OCI-LY1 (cell line): ENCODE results near the gene TYRP1.
A peak's percentile ranks its signal among the peaks of the same experiment; 100 is the strongest.

Experiments used
- H2AFZ ChIP-seq: fragments of 200-600 bp; sonication (generic), shearing (Covaris generic); 2 replicates; pipeline ENCODE4 v1.6.0; 2014; ENCODE audit warnings: antibody characterized with exemption, mild to moderate bottlenecking, low read length
- H3F3A ChIP-seq: fragments of 200-600 bp; sonication (generic), shearing (Covaris generic); 2 replicates; pipeline ENCODE4 v1.6.0; 2014; ENCODE audit warnings: mild to moderate bottlenecking, antibody characterized with exemption, low read length, moderate library complexity; ENCODE audit not compliant: insufficient read depth
- H3K27ac ChIP-seq: fragments of 200-600 bp; sonication (generic); 2 replicates; pipeline ENCODE4 v1.5.1; 2014; ENCODE audit warnings: low read length, mixed run types, mild to moderate bottlenecking, low read depth; ENCODE audit not compliant: poor library complexity, severe bottlenecking
- H3K27me3 ChIP-seq: fragments of 200-600 bp; sonication (generic); 2 replicates; pipeline ENCODE4 v1.6.0; 2014; ENCODE audit warnings: antibody characterized with exemption, mild to moderate bottlenecking, low read length, moderate library complexity; ENCODE audit not compliant: insufficient read depth
- H3K36me3 ChIP-seq: fragments of 200-600 bp; sonication (generic); 2 replicates; pipeline ENCODE4 v1.6.1; 2014; ENCODE audit warnings: mild to moderate bottlenecking, antibody characterized with exemption, low read length, moderate library complexity, mixed read lengths; ENCODE audit not compliant: insufficient read depth
- H3K4me1 ChIP-seq: fragments of 200-600 bp; sonication (generic); 2 replicates; pipeline ENCODE4 v1.5.1; 2014; ENCODE audit warnings: mild to moderate bottlenecking, low read length, moderate library complexity; ENCODE audit not compliant: insufficient read depth, severe bottlenecking
- H3K4me2 ChIP-seq: fragments of 200-600 bp; sonication (generic), shearing (Covaris generic); 2 replicates; pipeline ENCODE4 v1.6.1; 2014; ENCODE audit warnings: low read length
- H3K4me3 ChIP-seq: fragments of 200-600 bp; sonication (generic); 2 replicates; pipeline ENCODE4 v1.5.1; 2014; ENCODE audit warnings: low read length, low read depth, mild to moderate bottlenecking, mixed read lengths; ENCODE audit not compliant: poor library complexity, severe bottlenecking
- H3K79me2 ChIP-seq: fragments of 200-600 bp; shearing (Covaris generic); 2 replicates; pipeline ENCODE4 v1.6.1; 2016; ENCODE audit warnings: mixed run types, low read length, mixed read lengths; ENCODE audit not compliant: insufficient read depth
- H3K9ac ChIP-seq: fragments of 200-600 bp; sonication (generic), shearing (Covaris generic); 2 replicates; pipeline ENCODE4 v1.6.1; 2014; ENCODE audit warnings: mild to moderate bottlenecking, low read length, mixed read lengths
- H3K9me2 ChIP-seq: fragments of 200-600 bp; sonication (generic), shearing (Covaris generic); 2 replicates; pipeline ENCODE4 v1.6.1; 2014; ENCODE audit warnings: low read depth, mild to moderate bottlenecking, low read length, mixed read lengths
- H3K9me3 ChIP-seq: fragments of 200-600 bp; shearing (Covaris generic); 2 replicates; pipeline ENCODE4 v1.6.1; 2014; ENCODE audit warnings: low read length, mixed read lengths
- H4K20me1 ChIP-seq: fragments of 200-600 bp; sonication (generic), shearing (Covaris generic); 2 replicates; pipeline ENCODE4 v1.6.0; 2016; ENCODE audit warnings: mild to moderate bottlenecking, low read length; ENCODE audit not compliant: insufficient read depth
- EZH2 ChIP-seq: fragments of 200-600 bp; sonication (generic), shearing (Covaris generic); IDR thresholded peaks from 2 replicates; pipeline ENCODE4 v1.8.0; 2017; ENCODE audit warnings: borderline replicate concordance, mixed run types, mild to moderate bottlenecking, antibody characterized with exemption, low read length, moderate library complexity, mixed read lengths
- TF ChIP-seq, protein P1 (sequence below): fragments of 200-600 bp; sonication (generic), shearing (Covaris generic); IDR thresholded peaks from 2 replicates; pipeline ENCODE4 v1.5.1; 2017; ENCODE audit warnings: mild to moderate bottlenecking, antibody characterized with exemption, low read length, moderate library complexity, mixed read lengths

The TYRP1 gene

DNA sequence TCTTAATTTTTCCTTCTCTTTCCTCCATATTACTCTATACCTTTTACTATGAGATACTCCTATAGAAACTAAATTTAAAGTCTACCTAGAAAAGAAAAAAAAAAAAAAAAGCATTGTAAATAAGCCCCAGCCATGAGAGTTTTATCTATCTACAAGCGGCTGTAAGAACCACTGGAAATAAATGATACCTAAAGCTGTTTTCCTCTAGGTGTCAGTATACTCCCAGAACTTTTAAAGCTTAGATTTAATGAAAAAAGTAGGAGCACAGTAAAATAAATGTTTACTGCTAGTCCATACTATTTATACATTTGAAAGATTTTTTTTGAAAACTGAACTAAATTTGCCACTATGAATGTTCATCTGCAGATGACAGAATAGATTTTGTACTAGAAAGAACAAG is 26.2 kb downstream of the TYRP1 start:
- Histone ChIP-seq H3K27me3 (no peaks in the 10 kb centered on the region), H3K9ac (no peak overlapping the region), H3K9me3 (no peaks in the 10 kb centered on the region), H4K20me1 (no peaks in the 10 kb centered on the region), H3K27ac (no peak overlapping the region), H3K36me3 (no peaks in the 10 kb centered on the region), H3K4me2 (no peak overlapping the region), H3K4me3 (no peak overlapping the region), H3K9me2 (no peaks in the 10 kb centered on the region), H3K4me1 (no peaks in the 10 kb centered on the region), H2AFZ (no peak overlapping the region), H3F3A (no peaks in the 10 kb centered on the region), H3K79me2 (no peaks in the 10 kb centered on the region)
- no peak for TF ChIP-seq EZH2
- TF ChIP-seq, protein P1, sequence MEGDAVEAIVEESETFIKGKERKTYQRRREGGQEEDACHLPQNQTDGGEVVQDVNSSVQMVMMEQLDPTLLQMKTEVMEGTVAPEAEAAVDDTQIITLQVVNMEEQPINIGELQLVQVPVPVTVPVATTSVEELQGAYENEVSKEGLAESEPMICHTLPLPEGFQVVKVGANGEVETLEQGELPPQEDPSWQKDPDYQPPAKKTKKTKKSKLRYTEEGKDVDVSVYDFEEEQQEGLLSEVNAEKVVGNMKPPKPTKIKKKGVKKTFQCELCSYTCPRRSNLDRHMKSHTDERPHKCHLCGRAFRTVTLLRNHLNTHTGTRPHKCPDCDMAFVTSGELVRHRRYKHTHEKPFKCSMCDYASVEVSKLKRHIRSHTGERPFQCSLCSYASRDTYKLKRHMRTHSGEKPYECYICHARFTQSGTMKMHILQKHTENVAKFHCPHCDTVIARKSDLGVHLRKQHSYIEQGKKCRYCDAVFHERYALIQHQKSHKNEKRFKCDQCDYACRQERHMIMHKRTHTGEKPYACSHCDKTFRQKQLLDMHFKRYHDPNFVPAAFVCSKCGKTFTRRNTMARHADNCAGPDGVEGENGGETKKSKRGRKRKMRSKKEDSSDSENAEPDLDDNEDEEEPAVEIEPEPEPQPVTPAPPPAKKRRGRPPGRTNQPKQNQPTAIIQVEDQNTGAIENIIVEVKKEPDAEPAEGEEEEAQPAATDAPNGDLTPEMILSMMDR: peak; percentile 40

DNA sequence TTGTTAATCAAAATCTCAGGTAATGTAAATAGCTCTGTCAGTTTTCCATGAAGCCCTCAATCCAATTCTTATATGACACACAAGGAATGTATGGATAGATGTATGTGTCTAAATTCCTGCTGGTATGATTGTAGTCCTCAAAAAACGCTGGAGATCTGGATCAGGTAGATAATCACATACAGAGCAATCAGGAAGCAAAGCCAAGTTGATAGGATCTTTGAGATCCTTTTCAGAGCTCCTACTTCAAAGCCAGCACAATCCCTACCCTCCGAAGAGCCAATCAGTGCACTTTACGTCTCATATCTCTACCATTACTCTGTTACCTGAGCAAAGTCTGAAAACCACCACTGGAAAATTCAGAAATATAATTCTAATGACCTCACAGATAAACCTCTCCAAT is 27.4 kb downstream of the TYRP1 start:
- H3K9ac ChIP-seq: no peak overlapping the region
- no peaks in the 10 kb centered on the region for H3K9me3 ChIP-seq
- no peaks in the 10 kb centered on the region for H3K27me3 ChIP-seq
- no peaks in the 10 kb centered on the region for H3K9me2 ChIP-seq
- no peak overlapping the region for H3K4me3 ChIP-seq
- H2AFZ ChIP-seq: no peak overlapping the region
- H4K20me1 ChIP-seq: no peaks in the 10 kb centered on the region
- H3F3A ChIP-seq: no peaks in the 10 kb centered on the region
- no peak overlapping the region for H3K4me2 ChIP-seq
- TF ChIP-seq, protein P1: no peak
- no peak for TF ChIP-seq EZH2
- no peaks in the 10 kb centered on the region for H3K36me3 ChIP-seq
- H3K4me1 ChIP-seq: no peaks in the 10 kb centered on the region
- H3K79me2 ChIP-seq: no peaks in the 10 kb centered on the region
- H3K27ac ChIP-seq: no peak overlapping the region

DNA sequence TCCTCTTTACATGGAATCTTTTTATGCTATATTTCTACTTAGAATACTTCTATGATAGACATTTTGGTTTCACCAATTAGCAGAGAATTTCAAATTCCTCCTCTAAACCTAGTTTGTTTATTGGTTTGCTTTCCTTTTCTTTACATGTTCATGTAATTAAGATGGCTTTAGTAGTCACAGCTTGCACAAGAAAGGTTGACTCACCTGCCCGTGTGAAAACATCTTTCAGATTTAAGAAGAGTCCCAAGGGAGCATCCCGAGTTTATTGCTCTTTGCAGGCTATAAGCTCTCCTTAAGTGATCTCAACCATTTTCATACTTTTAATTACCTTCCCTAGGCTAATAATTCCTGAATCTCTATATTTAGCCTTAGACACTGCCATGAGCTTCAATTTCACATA is 28.9 kb downstream of the TYRP1 start:
- no peak for TF ChIP-seq EZH2
- TF ChIP-seq, protein P1: no peak
- H3K27me3 ChIP-seq: no peaks in the 10 kb centered on the region
- H4K20me1 ChIP-seq: no peaks in the 10 kb centered on the region
- H3F3A ChIP-seq: no peaks in the 10 kb centered on the region
- no peak overlapping the region for H3K9ac ChIP-seq
- no peak overlapping the region for H3K4me2 ChIP-seq
- H3K4me3 ChIP-seq: no peak overlapping the region
- no peaks in the 10 kb centered on the region for H3K9me3 ChIP-seq
- no peak overlapping the region for H2AFZ ChIP-seq
- H3K27ac ChIP-seq: no peak overlapping the region
- H3K9me2 ChIP-seq: no peaks in the 10 kb centered on the region
- no peaks in the 10 kb centered on the region for H3K79me2 ChIP-seq
- no peaks in the 10 kb centered on the region for H3K36me3 ChIP-seq
- H3K4me1 ChIP-seq: no peaks in the 10 kb centered on the region
